HEK293 (cell line): ENCODE results near the gene AGTR1.

Experiments
- CTCF ChIP-seq: fragments of 450-650 bp; formaldehyde crosslinking; IDR thresholded peaks from 2 replicates; pipeline ENCODE4 v1.5.1; 2016; ENCODE audit warnings: missing biosample characterization, missing genetic modification characterization
- KLF9 ChIP-seq: fragments of 450-650 bp; formaldehyde crosslinking; IDR thresholded peaks from 2 replicates; pipeline ENCODE4 v1.5.1; 2016; ENCODE audit warnings: missing biosample characterization, missing genetic modification characterization, low read depth
- REST ChIP-seq: fragments of 450-650 bp; formaldehyde crosslinking; IDR thresholded peaks from 2 replicates; pipeline ENCODE4 v1.5.1; 2016; ENCODE audit warnings: missing biosample characterization, missing genetic modification characterization
- SCRT1 ChIP-seq: fragments of 450-650 bp; formaldehyde crosslinking; IDR thresholded peaks from 2 replicates; pipeline ENCODE4 v1.5.1; 2016; ENCODE audit warnings: missing biosample characterization, missing genetic modification characterization, borderline replicate concordance
- YY1 ChIP-seq: fragments of 450-650 bp; formaldehyde crosslinking; IDR thresholded peaks from 2 replicates; pipeline ENCODE4 v1.5.1; 2018; ENCODE audit warnings: missing biosample characterization, missing genetic modification characterization
- ZNF175 ChIP-seq: fragments of 450-650 bp; formaldehyde crosslinking; IDR thresholded peaks from 2 replicates; pipeline ENCODE4 v1.5.1; 2016; ENCODE audit warnings: missing biosample characterization, missing genetic modification characterization
- ZNF398 ChIP-seq: fragments of 450-650 bp; formaldehyde crosslinking; IDR thresholded peaks from 2 replicates; pipeline ENCODE4 v1.5.1; 2017; ENCODE audit warnings: missing biosample characterization, missing genetic modification characterization
- ZNF423 ChIP-seq: fragments of 450-650 bp; formaldehyde crosslinking; IDR thresholded peaks from 2 replicates; pipeline ENCODE4 v1.5.1; 2016; ENCODE audit warnings: missing biosample characterization, missing genetic modification characterization
- ZNF571 ChIP-seq: fragments of 450-650 bp; formaldehyde crosslinking; IDR thresholded peaks from 2 replicates; pipeline ENCODE4 v1.5.0; 2017; ENCODE audit warnings: missing biosample characterization, missing genetic modification characterization
- ZNF621 ChIP-seq: fragments of 450-650 bp; formaldehyde crosslinking; IDR thresholded peaks from 2 replicates; pipeline ENCODE4 v1.5.1; 2017; ENCODE audit warnings: missing biosample characterization, missing genetic modification characterization

- TF ChIP-seq ZNF398 (tag by site-specific recombination): no peak
- no peak for TF ChIP-seq ZNF621
- no peak for TF ChIP-seq YY1 (tag by site-specific recombination)
- no peak for TF ChIP-seq CTCF (tag by site-specific recombination)
- TF ChIP-seq REST: no peak
- TF ChIP-seq KLF9 (tag by site-specific recombination): no peak
- no peak for TF ChIP-seq SCRT1 (tag by site-specific recombination)
- no peak for TF ChIP-seq ZNF423 (tag by site-specific recombination)
- TF ChIP-seq ZNF571 (tag by site-specific recombination): no peak
- no peak for TF ChIP-seq ZNF175 (tag by site-specific recombination)
These were observed 39.4 kb downstream of the AGTR1 start for GRCh38 chr3:148737104-148737530.
